ENCODE data around the gene KCTD4. TPM values are rescaled to one million over a fixed set of nuclear protein-coding genes. Genes with fewer than 3 reads are reported as not detected.
"Not testable (repeated sequence)": the region's sequence is repeated elsewhere in the genome, so short reads cannot be mapped to it uniquely, and the experiment has no call there.

KCTD4 gene
- under 1 TPM; 0.29 to 0.74 (median 0.43) TPM for polyA plus RNA-seq (ENCODE audit: insufficient read length in 4 of 4)

DNA sequence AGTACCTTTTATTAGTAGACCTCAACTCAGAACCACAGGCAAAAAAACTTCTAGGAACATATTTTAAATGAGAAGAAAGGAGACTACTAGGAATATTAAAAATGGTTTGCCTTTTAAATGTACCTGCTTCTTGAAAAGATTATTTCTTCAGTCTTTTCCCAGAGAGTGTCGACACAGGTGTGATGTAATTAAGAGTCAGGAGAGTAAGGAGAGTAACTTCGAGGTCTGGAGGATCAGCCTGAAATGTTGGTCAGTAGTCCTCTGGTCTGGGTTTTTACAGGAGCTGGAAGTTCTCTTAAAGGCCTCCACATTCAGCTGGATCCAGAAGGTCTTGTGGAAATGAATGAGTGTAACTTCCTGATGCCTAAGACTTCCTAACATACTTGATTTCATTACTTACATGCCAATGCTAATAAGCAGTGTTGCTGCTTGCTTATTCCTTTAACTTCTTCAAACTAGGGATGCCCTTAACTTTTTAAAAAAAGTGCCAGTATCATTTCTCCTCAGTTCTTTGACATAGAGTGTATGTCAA is at the start of gene KCTD4:
TSS of gene KCTD4 (minus strand) at position 345 of the 532 bp plus-strand sequence. CDS start 6,478 bp downstream, outside the sequence.
- no peak for DNase-seq (ENCODE audit: low read depth in 4 of 4, low spot score in 3 of 4)

DNA sequence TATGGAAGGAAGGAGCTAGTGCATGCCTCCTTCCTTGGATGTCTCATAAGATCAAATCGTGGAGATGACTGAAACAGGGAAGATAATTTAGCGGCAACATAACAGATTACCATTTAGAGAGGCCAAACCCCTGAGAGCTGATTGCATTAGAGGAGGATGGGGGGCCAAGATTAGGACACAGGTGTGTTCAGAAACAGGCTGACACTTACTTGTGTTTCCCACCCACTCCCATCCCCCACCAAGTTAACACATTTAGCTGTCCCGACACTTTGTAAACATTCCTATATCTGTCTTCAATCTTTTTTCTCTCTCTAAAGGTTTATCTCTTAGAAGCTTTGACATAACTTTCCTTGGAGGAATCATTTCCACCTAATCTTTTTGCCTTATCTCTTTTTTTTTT is 48.8 kb upstream of the KCTD4 start:
- DNase-seq (ENCODE audit: low read depth in 4 of 4, low spot score in 3 of 4) = no peak

DNA sequence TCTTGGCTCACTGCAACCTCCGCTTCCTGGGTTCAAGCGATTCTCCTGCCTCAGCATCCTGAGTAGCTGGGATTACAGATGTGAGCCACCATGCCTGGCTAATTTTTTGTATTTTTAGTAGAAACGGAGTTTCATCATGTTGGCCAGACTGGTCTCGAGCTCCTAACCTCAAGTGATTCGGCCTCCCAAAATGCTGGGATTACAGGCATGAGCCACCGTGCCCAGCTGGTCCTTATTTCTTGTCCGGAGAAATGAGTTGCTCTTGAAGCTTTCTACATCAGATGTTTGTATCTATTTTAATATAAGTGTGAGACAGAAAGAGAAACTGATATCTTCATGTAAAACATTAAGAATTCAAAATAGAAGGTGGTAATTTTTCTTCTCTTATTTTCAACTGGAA is 43.9 kb upstream of the KCTD4 start:
- not testable (repeated sequence) for DNase-seq (ENCODE audit: low read depth in 4 of 4, low spot score in 3 of 4)

DNA sequence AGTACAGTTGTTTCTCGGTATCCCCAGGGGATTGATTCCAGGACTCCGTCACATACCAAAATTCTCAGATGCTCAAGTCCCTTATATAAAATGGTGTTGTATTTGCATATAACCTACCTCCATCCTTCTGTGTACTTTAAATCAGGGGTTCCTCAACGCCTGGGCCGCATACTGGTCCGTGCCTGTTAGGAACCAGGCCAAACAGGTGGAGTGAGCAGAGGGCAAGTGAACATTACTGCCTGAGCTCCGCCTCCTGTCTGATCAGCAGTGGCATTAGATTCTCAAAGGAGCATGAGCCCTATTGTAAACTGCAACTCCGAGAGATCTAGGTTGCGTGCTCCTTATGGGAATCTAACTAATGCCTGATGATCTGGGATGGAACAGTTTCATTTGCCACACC is 42.2 kb upstream of the KCTD4 start:
- no peak for DNase-seq (ENCODE audit: low read depth in 4 of 4, low spot score in 3 of 4)

DNA sequence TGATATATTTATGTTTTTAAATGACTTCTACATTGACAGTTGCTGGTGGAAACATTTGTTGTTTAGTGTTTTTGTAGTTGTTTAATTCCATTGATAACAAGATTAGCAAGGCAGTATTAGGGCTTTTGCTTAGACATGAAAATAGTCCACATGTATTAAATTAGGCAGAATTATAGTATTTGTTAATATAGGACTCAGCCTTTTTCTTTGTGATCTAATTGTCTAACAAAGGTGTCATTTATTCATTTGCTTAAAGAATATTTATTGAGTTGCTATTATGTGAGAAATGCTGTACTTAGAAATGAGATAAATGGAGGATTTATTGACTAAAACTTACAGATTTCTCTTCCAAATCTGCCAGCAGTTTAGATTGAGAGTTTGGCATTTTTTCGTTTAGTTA is 41.7 kb upstream of the KCTD4 start:
- no peak for DNase-seq (ENCODE audit: low read depth in 4 of 4, low spot score in 3 of 4)

DNA sequence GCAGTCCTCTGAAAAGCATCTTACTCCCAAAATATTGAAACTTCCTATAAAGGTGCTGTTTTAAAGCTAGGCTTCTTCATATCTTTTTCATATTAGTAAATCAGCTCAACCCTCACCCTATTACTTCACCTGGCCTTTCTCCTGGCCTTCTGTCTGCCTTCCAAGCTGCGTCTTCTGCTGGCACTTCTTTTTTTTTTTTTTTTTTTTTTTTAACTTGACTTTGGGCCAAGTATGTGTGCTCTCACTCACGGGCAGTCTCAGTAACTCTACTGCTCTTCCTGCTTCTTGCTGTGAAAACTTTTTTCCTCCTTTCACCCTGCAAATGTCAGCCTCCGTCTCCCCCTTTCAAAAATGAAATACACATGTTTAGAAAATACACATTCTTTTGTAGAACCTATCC is 41.2 kb upstream of the KCTD4 start:
- DNase-seq (ENCODE audit: low read depth in 4 of 4, low spot score in 3 of 4) = no peak

DNA sequence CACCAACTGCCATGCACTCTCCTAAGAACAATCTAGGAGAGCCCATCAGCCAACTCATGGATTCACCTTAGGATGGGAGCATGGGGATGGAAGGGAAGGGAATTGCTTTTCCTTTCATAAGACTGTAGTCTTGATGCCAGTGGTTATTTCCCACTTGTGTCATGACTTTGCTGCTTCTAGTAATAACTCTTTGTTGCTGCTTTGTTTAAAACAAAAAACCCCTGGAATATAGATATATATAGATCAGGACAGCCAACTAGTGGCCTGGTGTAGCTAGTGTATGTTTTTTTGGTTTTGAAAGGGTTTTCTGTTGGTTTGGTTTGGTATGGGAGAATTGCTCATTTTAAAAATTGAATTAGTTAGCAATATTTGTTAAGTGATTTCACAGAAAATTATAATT is 39.3 kb upstream of the KCTD4 start:
- DNase-seq (ENCODE audit: low read depth in 4 of 4, low spot score in 3 of 4) = no peak

DNA sequence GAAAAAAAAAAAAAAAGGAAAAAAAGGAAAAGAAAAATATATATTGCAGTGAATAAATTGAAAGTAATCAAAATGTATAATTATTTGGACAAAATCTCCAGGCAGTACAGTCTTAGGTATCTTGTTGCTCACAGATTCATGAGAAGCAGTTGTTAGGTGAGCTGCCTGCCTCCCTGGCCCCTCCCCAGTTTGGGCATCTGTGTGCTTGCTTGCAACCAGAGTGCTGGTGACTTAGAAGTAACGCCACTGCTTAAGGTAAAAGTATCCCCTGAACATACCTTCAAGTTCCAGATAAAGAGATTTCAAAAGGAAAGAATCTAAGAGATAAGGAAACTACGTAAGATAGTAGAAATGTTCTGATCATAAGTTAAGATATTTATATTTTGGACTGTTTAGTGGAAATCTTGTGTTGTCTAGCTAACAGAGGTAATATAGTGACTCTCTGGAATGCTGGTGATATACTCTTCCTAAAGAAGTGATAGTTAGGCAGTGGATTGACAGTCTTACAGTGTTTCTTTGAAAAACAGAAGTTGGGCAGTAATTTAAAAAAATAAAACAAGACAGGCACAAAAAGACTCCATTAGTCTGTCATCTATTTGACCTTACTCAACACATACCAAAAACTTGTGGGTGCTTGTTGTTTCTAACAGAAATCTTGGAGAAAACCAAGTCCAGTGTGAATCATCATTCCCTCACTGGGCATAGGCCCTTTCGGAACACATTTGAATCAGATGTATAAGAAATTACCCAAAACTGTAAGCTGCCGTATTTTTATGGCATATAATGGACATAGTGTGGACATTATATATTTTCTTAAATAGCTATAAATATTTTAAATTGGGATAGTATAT is 38.3 kb upstream of the KCTD4 start:
- no peak for DNase-seq (ENCODE audit: low read depth in 4 of 4, low spot score in 3 of 4)

DNA sequence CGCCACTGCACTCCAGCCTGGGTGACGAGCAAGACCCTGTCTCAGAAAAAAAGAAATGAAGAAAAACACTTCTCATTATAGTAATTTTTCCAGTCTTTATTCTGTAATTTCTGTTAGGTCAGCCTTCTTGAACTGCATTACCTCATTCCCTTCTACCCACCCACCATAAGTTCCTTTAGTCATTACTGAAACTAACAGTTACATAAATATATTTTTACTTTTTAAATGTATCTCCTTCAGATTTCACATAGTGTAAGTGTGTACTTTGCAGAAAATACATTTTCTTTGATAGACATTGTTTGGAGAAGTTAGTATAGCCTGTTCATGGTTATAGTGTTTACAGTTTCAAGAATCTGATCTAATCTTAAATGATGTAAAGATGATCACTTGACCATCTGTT is 31.7 kb upstream of the KCTD4 start:
- DNase-seq (ENCODE audit: low read depth in 4 of 4, low spot score in 3 of 4) = no peak

DNA sequence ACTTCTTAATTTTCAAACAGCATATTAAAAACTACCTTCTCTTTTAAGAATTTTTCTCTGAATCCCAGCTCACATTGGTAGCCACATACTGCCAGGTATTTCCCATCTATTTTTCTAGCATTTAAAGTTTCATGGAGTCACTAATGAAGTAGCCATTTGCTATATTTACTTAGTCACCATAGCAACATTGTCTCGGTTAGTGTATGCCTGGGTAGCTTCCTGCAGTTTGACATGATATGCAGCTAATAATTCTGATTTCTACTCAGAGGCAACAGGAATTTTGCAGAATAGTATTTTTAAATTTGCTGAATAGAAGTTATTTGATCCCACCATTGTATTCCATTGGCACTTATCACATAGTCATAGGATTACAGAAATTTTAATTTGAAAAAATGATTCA is 30.9 kb upstream of the KCTD4 start:
- no peak for DNase-seq (ENCODE audit: low read depth in 4 of 4, low spot score in 3 of 4)

DNA sequence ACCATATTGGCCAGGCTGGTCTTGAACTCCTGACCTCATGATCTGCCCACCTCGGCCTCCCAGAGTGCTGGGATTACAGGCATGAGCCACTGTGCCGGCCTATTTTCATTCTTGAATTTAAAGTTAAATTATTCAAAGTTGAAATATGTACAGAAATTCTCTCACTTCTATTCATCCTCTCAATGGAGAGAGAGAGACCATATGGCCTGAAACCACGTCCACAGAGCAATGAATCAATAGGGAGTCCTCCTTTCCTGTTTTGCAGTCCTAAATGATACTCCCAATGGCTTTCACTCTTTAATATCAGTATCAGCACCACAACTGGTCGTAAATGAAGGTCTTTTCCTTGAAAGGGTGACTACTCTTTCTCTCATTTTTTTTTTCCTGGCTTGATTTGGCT is 30.5 kb upstream of the KCTD4 start:
- DNase-seq (ENCODE audit: low read depth in 4 of 4, low spot score in 3 of 4) = no peak

DNA sequence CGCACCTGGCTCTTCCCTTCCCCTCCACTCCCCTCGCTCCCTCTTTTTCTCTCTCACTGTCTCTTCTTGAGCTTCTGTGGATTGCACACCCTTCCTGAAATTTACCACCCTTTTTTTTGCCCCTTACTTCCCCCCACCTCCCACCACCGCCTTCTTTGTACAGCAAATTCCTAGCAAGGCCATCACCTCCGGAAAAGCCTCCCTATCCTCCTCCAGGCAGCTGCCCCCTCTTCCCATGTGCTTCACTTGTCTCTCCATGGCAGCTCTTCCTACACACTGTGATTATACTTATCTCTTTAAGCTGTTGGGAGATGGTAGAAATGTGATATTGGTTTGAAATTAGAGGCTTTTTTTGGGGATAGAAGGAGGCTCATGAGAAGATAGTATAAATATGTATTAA is 28.3 kb upstream of the KCTD4 start:
- DNase-seq (ENCODE audit: low read depth in 4 of 4, low spot score in 3 of 4) = no peak

DNA sequence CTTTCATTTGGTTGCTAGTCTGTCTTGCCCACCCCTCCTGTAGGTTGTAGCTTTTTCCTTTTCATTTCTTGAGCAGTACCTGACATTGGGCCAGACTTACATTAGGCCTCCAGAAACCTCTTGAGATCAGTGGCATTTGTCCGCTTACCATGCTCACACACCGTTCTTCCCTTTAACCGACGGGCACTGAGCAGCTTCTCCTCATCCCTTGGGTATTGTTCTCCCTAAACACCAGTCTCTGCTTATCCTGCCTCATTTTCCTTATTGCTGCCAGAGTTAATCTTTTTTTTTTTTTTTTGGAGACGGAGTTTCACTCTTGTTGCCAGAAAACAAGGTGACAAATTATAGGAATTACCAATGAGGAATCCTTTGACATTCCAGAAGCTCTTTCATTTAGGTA is 27.2 kb upstream of the KCTD4 start:
- DNase-seq (ENCODE audit: low read depth in 4 of 4, low spot score in 3 of 4) = no peak

DNA sequence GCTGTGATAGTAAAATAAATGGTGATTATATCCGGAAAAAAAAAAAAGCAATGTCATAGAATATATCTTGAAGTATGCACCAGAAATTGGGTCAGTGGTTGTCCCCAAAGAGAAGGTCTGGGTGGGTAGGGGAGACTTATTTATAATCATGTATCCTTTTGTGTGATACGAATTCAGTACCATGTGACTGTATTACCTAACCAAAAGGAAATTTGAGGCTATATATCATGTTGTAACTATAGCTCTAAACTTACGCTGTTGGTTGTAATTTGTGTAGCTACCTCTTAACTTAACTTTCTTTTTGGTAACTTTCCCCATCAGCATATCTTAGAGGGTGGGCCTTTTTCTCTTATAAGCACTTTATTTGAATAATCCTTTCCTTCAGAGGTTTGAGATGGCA is 25.2 kb upstream of the KCTD4 start:
- DNase-seq (ENCODE audit: low read depth in 4 of 4, low spot score in 3 of 4) = no peak

DNA sequence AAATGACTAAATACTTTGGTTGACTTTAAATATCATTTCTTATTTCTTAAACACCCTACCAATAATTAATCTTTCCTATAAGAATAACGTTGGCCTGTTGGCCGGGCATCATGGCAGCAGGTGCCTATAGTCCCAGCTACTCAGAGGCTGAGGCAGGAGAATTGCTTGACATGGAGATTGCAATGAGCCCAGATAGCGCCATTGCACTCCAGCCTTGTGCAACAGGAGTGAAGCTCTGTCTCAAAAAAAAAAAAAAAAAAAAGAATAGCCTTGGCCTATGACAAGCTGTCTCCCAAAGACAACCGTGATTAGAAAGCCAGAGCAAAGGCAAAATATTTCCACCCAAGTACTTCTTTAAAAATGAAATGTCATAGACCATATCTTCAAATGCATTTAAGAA is 24.5 kb upstream of the KCTD4 start:
- DNase-seq (ENCODE audit: low read depth in 4 of 4, low spot score in 3 of 4) = no peak

DNA sequence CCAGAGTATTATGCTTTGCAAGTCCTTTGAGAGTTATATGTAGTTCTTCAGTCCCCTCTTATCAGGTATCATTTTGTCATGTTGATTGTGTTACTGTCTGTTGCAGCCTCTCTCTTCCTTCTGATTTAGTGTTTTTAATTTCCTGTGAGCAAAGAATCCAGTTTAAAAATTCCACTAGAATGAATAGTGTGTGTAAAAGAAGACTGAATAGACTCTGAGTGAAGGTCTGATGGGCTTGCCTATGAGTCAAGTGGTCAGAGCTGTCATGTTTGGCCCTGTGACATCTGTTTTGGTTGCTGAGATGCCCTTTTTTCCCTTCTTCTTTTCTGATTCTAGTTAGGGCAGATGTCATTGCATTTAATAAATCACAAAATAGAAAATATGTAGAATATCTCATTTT is 23.3 kb upstream of the KCTD4 start:
- no peak for DNase-seq (ENCODE audit: low read depth in 4 of 4, low spot score in 3 of 4)

DNA sequence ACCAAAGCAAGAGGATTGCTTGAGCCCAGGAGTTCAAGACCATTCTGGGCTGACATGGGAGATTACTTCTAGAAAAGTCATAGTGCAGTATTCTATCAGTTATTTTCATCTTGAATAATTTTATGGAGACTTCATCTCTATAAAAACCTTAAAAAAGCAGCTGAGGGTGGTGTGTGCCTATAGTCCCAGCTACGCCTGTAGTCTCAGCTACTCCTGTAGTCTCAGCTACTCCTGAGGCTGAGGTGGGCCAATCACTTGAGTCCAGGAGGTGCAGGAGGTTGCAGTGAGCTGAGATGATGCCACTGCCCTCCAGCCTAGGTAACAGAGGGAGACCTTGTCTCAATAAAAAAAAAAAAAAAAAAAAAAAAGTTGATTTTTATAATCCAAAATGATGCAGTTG is 22.1 kb upstream of the KCTD4 start:
- no peak for DNase-seq (ENCODE audit: low read depth in 4 of 4, low spot score in 3 of 4)

DNA sequence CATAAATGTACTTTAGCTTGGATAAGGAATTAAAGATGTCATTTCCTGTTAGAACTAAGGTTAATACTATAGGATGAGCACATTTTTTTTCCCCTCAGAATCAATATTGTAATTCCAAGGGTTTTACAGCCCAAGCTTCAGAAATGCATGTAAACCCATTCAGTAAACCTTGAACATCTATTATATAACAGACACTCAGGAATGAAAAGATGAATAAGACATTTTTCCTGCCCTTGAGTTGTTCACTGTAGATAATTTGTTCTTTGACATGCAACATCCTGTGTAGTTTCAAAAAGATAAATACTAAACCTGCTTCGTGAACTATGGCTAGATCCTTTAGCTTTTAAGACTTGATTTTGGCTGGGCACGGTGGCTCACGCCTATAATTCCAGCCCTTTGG is 21.7 kb upstream of the KCTD4 start:
- DNase-seq (ENCODE audit: low read depth in 4 of 4, low spot score in 3 of 4) = no peak

DNA sequence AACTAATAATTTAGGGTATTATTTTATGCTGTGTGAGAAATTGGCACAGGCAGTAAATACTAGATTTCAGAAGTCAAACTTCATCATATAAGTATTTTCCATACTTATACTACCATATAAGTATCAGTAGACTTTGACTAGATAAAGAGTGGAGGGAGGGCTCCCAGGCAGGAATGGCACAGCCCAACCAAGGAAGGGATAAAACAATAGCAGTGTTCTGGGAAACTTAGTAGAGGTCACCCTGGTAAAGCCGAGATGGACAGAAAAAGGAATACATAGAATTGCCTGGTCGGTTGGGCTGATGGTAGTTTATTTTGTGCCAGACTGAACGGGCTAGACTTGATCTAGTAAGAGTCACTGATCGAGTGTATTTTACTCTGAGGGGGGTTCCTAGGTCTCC is 19.6 kb upstream of the KCTD4 start:
- DNase-seq (ENCODE audit: low read depth in 4 of 4, low spot score in 3 of 4) = no peak

DNA sequence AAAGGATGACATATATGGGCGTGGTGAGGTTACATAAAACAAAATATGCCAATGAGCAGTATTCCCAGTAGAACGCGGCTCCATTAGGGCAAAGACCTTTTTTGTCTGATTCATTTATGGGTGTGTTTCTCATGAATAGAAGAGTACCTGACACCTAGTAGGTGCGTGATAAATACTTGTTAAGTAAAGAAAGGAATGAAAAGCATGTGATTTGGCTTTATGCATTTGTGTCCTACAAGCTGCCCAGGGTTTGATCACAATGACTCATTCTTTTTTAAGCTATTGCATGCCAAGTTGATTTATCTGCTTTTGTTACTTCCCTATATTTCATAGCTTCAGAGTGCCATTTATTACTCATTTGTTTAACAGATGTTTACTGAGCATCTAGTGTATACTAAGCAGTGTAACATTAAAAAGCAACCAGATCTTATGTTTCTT is 19.1 kb upstream of the KCTD4 start:
- no peak for DNase-seq (ENCODE audit: low read depth in 4 of 4, low spot score in 3 of 4)

DNA sequence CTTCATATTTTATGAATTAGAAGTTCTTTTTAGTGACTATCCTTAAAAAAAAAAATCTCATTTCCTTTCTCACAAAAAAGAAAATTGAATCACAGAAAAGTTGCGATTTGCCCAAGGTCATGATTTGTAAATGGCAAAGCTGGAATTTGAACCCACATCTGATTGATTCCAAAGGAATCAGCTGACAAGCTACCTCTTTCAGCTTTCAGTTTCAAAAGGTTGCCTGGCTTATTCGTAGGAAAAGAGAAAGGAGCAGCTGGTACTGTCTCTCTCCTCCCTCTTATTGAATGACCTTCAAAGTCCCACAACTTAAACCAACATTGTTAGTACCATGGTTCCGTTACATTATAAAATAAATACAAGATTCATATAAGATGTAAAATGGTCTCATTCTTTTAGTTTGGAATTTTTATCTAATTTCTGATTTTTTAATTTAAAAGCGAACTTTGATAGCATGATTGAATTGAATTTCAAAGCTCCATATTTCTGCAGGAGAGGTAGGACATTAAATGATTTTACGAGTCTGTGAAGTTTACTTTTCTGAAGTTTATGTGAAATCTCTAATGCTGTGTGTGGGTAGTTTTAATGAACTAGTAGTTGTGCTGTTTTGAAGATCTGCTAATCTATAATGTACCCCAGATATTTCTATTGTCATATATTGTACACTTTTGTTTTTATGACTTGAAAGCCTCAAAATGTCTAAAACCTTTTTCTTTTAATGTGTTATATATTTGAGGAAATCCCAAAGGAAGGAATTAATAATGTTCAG is 18.5 kb upstream of the KCTD4 start:
- DNase-seq (ENCODE audit: low read depth in 4 of 4, low spot score in 3 of 4) = no peak

DNA sequence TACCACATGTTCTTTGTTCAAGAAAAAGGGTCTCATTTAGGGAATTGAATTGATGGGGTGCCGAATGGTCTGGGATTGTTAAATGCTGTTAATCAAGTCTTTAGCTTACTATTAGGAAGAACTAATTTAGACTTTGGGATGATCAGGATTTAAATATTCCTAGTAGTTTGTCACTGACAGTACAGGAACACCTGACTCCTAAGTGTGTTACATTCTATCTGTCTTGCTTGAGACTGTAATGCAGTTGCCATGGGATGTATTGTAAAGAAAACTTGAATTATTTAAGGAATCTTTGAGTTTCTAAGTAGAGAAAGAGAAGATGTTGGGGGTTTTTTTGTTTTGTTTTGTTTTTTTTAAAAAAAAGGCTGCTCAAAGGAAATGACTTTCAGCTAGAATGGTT is 17.8 kb upstream of the KCTD4 start:
- no peak for DNase-seq (ENCODE audit: low read depth in 4 of 4, low spot score in 3 of 4)

Measured in right renal pelvis (tissue), 4 donors.